Thyroid gland (tissue), 4 donors: Measurements from ENCODE around the gene TECTB. TPM values are rescaled to one million over a fixed set of nuclear protein-coding genes. Genes with fewer than 3 reads are reported as not detected.

Source experiments
- DNase-seq, 2 donors: peaks; one replicate each; pipeline ENCODE4 v3.0.0-alpha.2; 2019
- H3K27ac ChIP-seq, 3 donors: fragments of 200-600 bp; sonication (generic); 1 replicate in 2 of 3; 2 replicates in 1 of 3; pipeline ENCODE4 v1.5.1; 2016 to 2019; ENCODE audit warnings: mild to moderate bottlenecking in 1 of 3, moderate library complexity in 1 of 3
- H3K27me3 ChIP-seq: fragments of 200-600 bp; sonication (generic); one replicate; pipeline ENCODE4 v1.5.1; 2019
- H3K36me3 ChIP-seq, 2 donors: fragments of 200-600 bp; sonication (generic); one replicate each; pipeline ENCODE4 v1.5.1; 2016 to 2019
- H3K4me1 ChIP-seq, 2 donors: fragments of 200-600 bp; sonication (generic); one replicate each; pipeline ENCODE4 v1.5.1; 2017 to 2019
- H3K4me3 ChIP-seq, 3 donors: fragments of 200-600 bp; sonication (generic); replicated peaks in 1 of 3; 1 replicate in 2 of 3; 2 replicates in 1 of 3; pipeline ENCODE4 v1.5.1; 2016; ENCODE audit warnings: mild to moderate bottlenecking in 1 of 3
- H3K9me3 ChIP-seq: fragments of 200-600 bp; sonication (generic); one replicate; pipeline ENCODE4 v1.5.1; 2017
- CTCF ChIP-seq, 6 experiments: fragments of 200-600 bp in 3 of 6; fragments of 450-650 bp in 3 of 6; sonication (generic) in 3 of 6; IDR thresholded peaks; one replicate each; pipeline ENCODE4 v1.5.1; 2016 to 2019; ENCODE audit warnings: antibody characterized with exemption in 6 of 6, mild to moderate bottlenecking in 2 of 6, inconsistent platforms in 1 of 6, moderate library complexity in 1 of 6
- POLR2A ChIP-seq, 2 donors: fragments of 450-650 bp; IDR thresholded peaks; one replicate each; pipeline ENCODE4 v1.6.1; 2017; ENCODE audit warnings: antibody characterized with exemption in 2 of 2, mild to moderate bottlenecking in 2 of 2, moderate library complexity in 1 of 2
- WGBS, 2 donors: methylation state at CpG; one replicate each; pipeline ENCODE4 v1.1.5; 2017; 5-methylcytosine and 5-hydroxymethylcytosine counted together
- intact Hi-C: fragments of 100-400 bp; cut with DNase I; formaldehyde crosslinking; loops from one replicate; pipeline ENCODE4 v1.15.1; 2023
- total RNA-seq, 4 donors: library from RNA; depleted of rRNA; stranded (reverse); fragments of >200 nt; gene quantifications; one replicate each; pipeline ENCODE4 v1.2.3, GENCODE V29; 2016

The TECTB gene
- total RNA-seq, 4 donors from 2014 or later: 0.29 to 0.89 (median 0.72) TPM

GRCh38 chr10:112311481-112311880 is 28.3 kb downstream of the TECTB start:
- H3K27me3 ChIP-seq: no peaks in the 10 kb centered on the region
- TF ChIP-seq POLR2A (IDR thresholded peaks at IDR 0.05) (no peak), CTCF (IDR thresholded peaks at IDR 0.05) (no peak)
- intact Hi-C loops: loop anchor here (10.0 kb wide), 2 partner anchors 137 to 167 kb away; no protein-coding TSS in a partner anchor
- no peak for DNase-seq
- H3K36me3 ChIP-seq: no peaks in the 10 kb centered on the region
- H3K9me3 ChIP-seq: no peaks in the 10 kb centered on the region
- no peak overlapping the region for H3K27ac ChIP-seq
- 96% methylated on average over 3 of the region's 3 CpGs for WGBS, 2 donors
- H3K4me3 ChIP-seq: no peak overlapping the region
- H3K4me1 ChIP-seq: peaks cover 0 to 5% of the 10 kb centered on the region in 2 donors

GRCh38 chr10:112313234-112313633 is 30.0 kb downstream of the TECTB start:
- TF ChIP-seq CTCF (IDR thresholded peaks at IDR 0.05) (no peak), POLR2A (IDR thresholded peaks at IDR 0.05) (no peak)
- intact Hi-C loops: loop anchor here (10.0 kb wide), 2 partner anchors 138 to 168 kb away; no protein-coding TSS in a partner anchor
- no peaks in the 10 kb centered on the region for H3K27me3 ChIP-seq

GRCh38 chr10:112313911-112314310 is 30.7 kb downstream of the TECTB start:
- Histone ChIP-seq H3K27ac (no peak overlapping the region), H3K36me3 (no peaks in the 10 kb centered on the region), H3K4me3 (no peak overlapping the region), H3K27me3 (no peaks in the 10 kb centered on the region), H3K4me1 (no peaks in the 10 kb centered on the region), H3K9me3 (no peaks in the 10 kb centered on the region)
- 78 to 80% methylated on average over 7 of the region's 7 CpGs for WGBS, 2 donors
- TF ChIP-seq POLR2A (IDR thresholded peaks at IDR 0.05) (no peak), CTCF (IDR thresholded peaks at IDR 0.05) (no peak)
- no peak for DNase-seq
- intact Hi-C loops: loop anchor here (10.0 kb wide), 2 partner anchors 139 to 169 kb away; no protein-coding TSS in a partner anchor

More at GRCh38 chr10:112313234-112313633, 30.0 kb downstream of the TECTB start:
- no peak overlapping the region for H3K27ac ChIP-seq
- 73 to 79% methylated on average over 3 of the region's 3 CpGs for WGBS, 2 donors
- H3K9me3 ChIP-seq: no peaks in the 10 kb centered on the region
- H3K4me3 ChIP-seq: no peak overlapping the region
- no peaks in the 10 kb centered on the region for H3K4me1 ChIP-seq
- DNase-seq: no peak
- no peaks in the 10 kb centered on the region for H3K36me3 ChIP-seq

GRCh38 chr10:112314822-112315474 is 31.7 kb downstream of the TECTB start:
- Histone ChIP-seq H3K4me3 (no peak overlapping the region), H3K27me3 (no peaks in the 10 kb centered on the region), H3K27ac (no peak overlapping the region), H3K36me3 (no peaks in the 10 kb centered on the region), H3K4me1 (no peaks in the 10 kb centered on the region), H3K9me3 (no peaks in the 10 kb centered on the region)
- intact Hi-C loops: loop anchor here (10.0 kb wide), 2 partner anchors 140 to 170 kb away; no protein-coding TSS in a partner anchor
- WGBS, 2 donors: 26 to 28% methylated on average over 10 of the region's 10 CpGs
- peak; percentile 73 to 91 (median 84) for TF ChIP-seq CTCF (IDR thresholded peaks at IDR 0.05)
- TF ChIP-seq POLR2A (IDR thresholded peaks at IDR 0.05): no peak
- peak; percentile 83 to 89 for DNase-seq

- Histone ChIP-seq H3K4me3 (no peak overlapping the region), H3K9me3 (no peaks in the 10 kb centered on the region), H3K27me3 (no peaks in the 10 kb centered on the region), H3K4me1 (peaks cover 18 to 29% of the 10 kb centered on the region in 2 donors), H3K36me3 (no peaks in the 10 kb centered on the region), H3K27ac (no peak overlapping the region)
- DNase-seq: no peak
- intact Hi-C loops: no loop called here
- WGBS, 2 donors: 87 to 94% methylated on average over 3 of the region's 3 CpGs
- no peak for TF ChIP-seq CTCF (IDR thresholded peaks at IDR 0.05)
- TF ChIP-seq POLR2A (IDR thresholded peaks at IDR 0.05): no peak
Measured at GRCh38 chr10:112327678-112328077, 44.5 kb downstream of the TECTB start.
